ENCODE data around the gene HELZ.

DNA sequence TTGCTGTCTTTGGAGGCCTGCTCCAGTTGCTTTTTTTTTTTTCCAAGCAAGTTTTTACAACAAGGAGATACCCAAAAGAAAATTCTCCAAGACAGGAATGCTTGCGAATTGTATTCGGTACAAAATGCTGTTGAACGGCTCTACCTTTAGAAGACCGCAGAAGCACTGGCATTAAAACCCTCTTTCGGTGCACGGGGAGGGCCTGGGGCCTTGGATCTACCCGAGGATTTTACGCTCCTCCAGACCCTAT is 1.3 kb upstream of the HELZ start:
- TF ChIP-seq CTCF (IDR thresholded peaks at IDR 0.05) (no peak), POLR2A (IDR thresholded peaks at IDR 0.05) (no peak)

Data from lower leg skin (tissue), 3 donors.